Renal pelvis (tissue), 4 donors: ENCODE results near the gene DNTTIP2. TPM values are rescaled to one million over a fixed set of nuclear protein-coding genes. Genes with fewer than 3 reads are reported as not detected.

Experiments used
- DNase-seq: peaks from one replicate; pipeline ENCODE4 v3.0.0-alpha.2; 2013
- polyA plus RNA-seq, 3 donors: library from polyadenylated mRNA; unstranded; fragments of 120-200 nt; gene quantifications; one replicate each; pipeline ENCODE4 v1.2.1, GENCODE V29; 2013; ENCODE audit not compliant: insufficient read length in 3 of 3

Gene DNTTIP2
- polyA plus RNA-seq, 3 donors, result 61.1 to 71.3 (median 66.2) TPM

- DNase-seq, result peak; percentile 39
Observed at GRCh38 chr1:93816970-93817678, 61.9 kb downstream of the DNTTIP2 start.

Other genes with a start within 250 kb of the DNTTIP2 start
- 10 to 100 TPM; 21.9 to 23.1 (median 23.1) TPM for gene BCAR3, start 197.4 kb downstream of the DNTTIP2 start, polyA plus RNA-seq
- 1 to 10 TPM; 8.2 to 9.2 (median 9.0) TPM for gene GCLM, start 30.2 kb upstream of the DNTTIP2 start, polyA plus RNA-seq
- gene ABCA4, start 241.9 kb upstream of the DNTTIP2 start, polyA plus RNA-seq, result 10 to 100 TPM in 1 of 3 donors, 1 to 10 TPM in 2; 6.3 to 15.4 (median 10.0) TPM